A549 (cell line): ENCODE data around the gene CILP2. TPM values are rescaled to one million over a fixed set of nuclear protein-coding genes. Genes with fewer than 3 reads are reported as not detected.

Source experiments
- ATAC-seq, 2 experiments: fragments of 200-7000 bp in 1 of 2; fragments of >200 bp in 1 of 2; cut with Nextera tagmentation in 1 of 2; cut with Tn5 transposase in 1 of 2; 3 replicates each; pipeline versions ENCODE4 v1.8.0 to v1.9.1; 2018 to 2020; ENCODE audit warnings: mild to moderate bottlenecking in 1 of 2, moderate library complexity in 1 of 2
- CTCF ChIA-PET: fragments of 300-600 bp; sonication (Branson Sonifier 250); formaldehyde crosslinking; extraction: SDS; loops from one replicate; lab custom pipeline; 2021; ENCODE audit warnings: antibody characterized with exemption, inconsistent platforms; lab: Yijun Ruan, JAX
- POLR2A ChIA-PET: fragments of 350-600 bp; formaldehyde crosslinking; extraction: SDS; loops from one replicate; lab custom pipeline; 2021; ENCODE audit warnings: antibody characterized with exemption, inconsistent platforms; lab: Yijun Ruan, JAX
- DNase-seq, 2 experiments: peaks; one replicate each; pipeline versions ENCODE4 v3.0.0 to v3.0.0-alpha.2; 2011 to 2016; ENCODE audit warnings: low read depth in 1 of 2, low spot score in 1 of 2
- FAIRE-seq: peaks from 2 replicates; lab custom pipeline; 2011; peaks lifted over from hg19 to GRCh38; lab: Jason Lieb, UNC
- H3K27ac ChIP-seq, 2 experiments: fragments of >200 bp; sonication (Bioruptor Twin); formaldehyde crosslinking; 3 replicates each; pipeline ENCODE4 v1.5.1; 2016 to 2017
- H3K4me1 ChIP-seq: fragments of >200 bp; sonication (Bioruptor Twin); formaldehyde crosslinking; 3 replicates; pipeline ENCODE4 v1.6.1; 2016
- H3K4me2 ChIP-seq: fragments of >200 bp; sonication (Bioruptor Twin); formaldehyde crosslinking; 3 replicates; pipeline ENCODE4 v1.6.1; 2016
- H3K4me3 ChIP-seq: fragments of >200 bp; sonication (Bioruptor Twin); formaldehyde crosslinking; 3 replicates; pipeline ENCODE4 v1.5.1; 2016
- H3K9me3 ChIP-seq: fragments of >200 bp; sonication (Bioruptor Twin); formaldehyde crosslinking; 3 replicates; pipeline ENCODE4 v1.6.1; 2016
- CEBPB ChIP-seq, 2 experiments: fragments of >200 bp in 1 of 2; sonication (Bioruptor Twin) in 1 of 2; formaldehyde crosslinking in 1 of 2; IDR thresholded peaks; 2 replicates each; pipeline ENCODE4 v1.6.1; 2012 to 2016
- CHD2 ChIP-seq: fragments of 150-350 bp; IDR thresholded peaks from 2 replicates; pipeline ENCODE4 v1.6.1; 2014; ENCODE audit warnings: low read length; ENCODE audit not compliant: partially characterized antibody
- CHD4 ChIP-seq: fragments of 200-600 bp; sonication (generic); IDR thresholded peaks from 2 replicates; pipeline ENCODE4 v1.6.1; 2016; ENCODE audit warnings: antibody characterized with exemption, mild to moderate bottlenecking, borderline replicate concordance
- E2F6 ChIP-seq: IDR thresholded peaks from 2 replicates; pipeline ENCODE4 v1.6.1; 2012; ENCODE audit warnings: low read depth, borderline replicate concordance
- EHF ChIP-seq: fragments of 250-450 bp; sonication (Bioruptor Pico); IDR thresholded peaks from 2 replicates; pipeline ENCODE4 v1.5.0; 2020; ENCODE audit warnings: mild to moderate bottlenecking
- EP300 ChIP-seq, 2 experiments: fragments of >200 bp; sonication (Bioruptor Twin); formaldehyde crosslinking; IDR thresholded peaks; 2 replicates in 1 of 2; 3 replicates in 1 of 2; pipeline ENCODE4 v1.6.1; 2016 to 2017
- FOXS1 ChIP-seq: fragments of 250-450 bp; sonication (Bioruptor Pico); IDR thresholded peaks from 2 replicates; pipeline ENCODE4 v1.5.0; 2020; ENCODE audit warnings: mild to moderate bottlenecking, moderate library complexity
- GATA3 ChIP-seq: IDR thresholded peaks from 2 replicates; pipeline ENCODE4 v1.6.1; 2012; ENCODE audit warnings: borderline replicate concordance
- HES2 ChIP-seq: fragments of >200 bp; sonication (Bioruptor Twin); formaldehyde crosslinking; IDR thresholded peaks from 2 replicates; pipeline ENCODE4 v1.6.1; 2016
- HOXB5 ChIP-seq: fragments of 250-450 bp; sonication (Bioruptor Pico); IDR thresholded peaks from 2 replicates; pipeline ENCODE4 v1.5.0; 2020; ENCODE audit warnings: mild to moderate bottlenecking, moderate library complexity
- JUNB ChIP-seq: fragments of >200 bp; sonication (Bioruptor Twin); formaldehyde crosslinking; IDR thresholded peaks from 2 replicates; pipeline ENCODE4 v1.6.1; 2016
- KDM1A ChIP-seq: fragments of 200-600 bp; sonication (generic); IDR thresholded peaks from 2 replicates; pipeline ENCODE4 v1.6.1; 2016; ENCODE audit warnings: low read depth, mild to moderate bottlenecking
- KDM5A ChIP-seq: fragments of 200-600 bp; sonication (generic); IDR thresholded peaks from 2 replicates; pipeline ENCODE4 v1.6.1; 2016; ENCODE audit warnings: antibody characterized with exemption, mild to moderate bottlenecking
- MAX ChIP-seq: IDR thresholded peaks from 2 replicates; pipeline ENCODE4 v1.6.1; 2012
- NFE2L2 ChIP-seq: fragments of 150-350 bp; conservative IDR thresholded peaks from 2 replicates; pipeline ENCODE4 v1.6.1; 2014; ENCODE audit warnings: low read length
- NR3C1 ChIP-seq: fragments of >200 bp; sonication (Bioruptor Twin); formaldehyde crosslinking; IDR thresholded peaks from 3 replicates; pipeline ENCODE4 v1.6.1; 2017
- PHF8 ChIP-seq: fragments of 200-600 bp; sonication (generic); IDR thresholded peaks from 2 replicates; pipeline ENCODE4 v1.6.1; 2016; ENCODE audit warnings: low read depth, mild to moderate bottlenecking, antibody characterized with exemption, moderate library complexity, borderline replicate concordance
- REST ChIP-seq: fragments of 200-600 bp; sonication (generic); IDR thresholded peaks from 2 replicates; pipeline ENCODE4 v1.6.1; 2016; ENCODE audit warnings: antibody characterized with exemption, mild to moderate bottlenecking, moderate library complexity
- RFX5 ChIP-seq: fragments of 450-650 bp; IDR thresholded peaks from 2 replicates; pipeline ENCODE4 v1.7.1; 2014; ENCODE audit warnings: antibody characterized with exemption, mild to moderate bottlenecking, moderate library complexity
- RNF2 ChIP-seq: fragments of 200-600 bp; sonication (generic); IDR thresholded peaks from 2 replicates; pipeline ENCODE4 v1.6.1; 2016; ENCODE audit warnings: low read depth, mild to moderate bottlenecking, antibody characterized with exemption, moderate library complexity, borderline replicate concordance
- SMC3 ChIP-seq: fragments of >200 bp; sonication (Bioruptor Twin); formaldehyde crosslinking; IDR thresholded peaks from 3 replicates; pipeline ENCODE4 v1.6.1; 2018; ENCODE audit warnings: inconsistent platforms
- USF2 ChIP-seq: fragments of 450-650 bp; IDR thresholded peaks from 2 replicates; pipeline ENCODE4 v1.6.1; 2014; ENCODE audit warnings: antibody characterized with exemption
- ZC3H11A ChIP-seq: fragments of 450-650 bp; IDR thresholded peaks from 2 replicates; pipeline ENCODE4 v1.6.1; 2014; ENCODE audit warnings: antibody characterized with exemption, mild to moderate bottlenecking
- ZSCAN20 ChIP-seq: fragments of 250-450 bp; sonication (Bioruptor Pico); IDR thresholded peaks from 2 replicates; pipeline ENCODE4 v1.8.0; 2022; ENCODE audit warnings: mild to moderate bottlenecking, moderate library complexity
- WGBS: methylation state at CpG from one replicate; pipeline ENCODE4 v1.1.6; 2017; ENCODE audit errors: missing lambda C conversion rate; 5-methylcytosine and 5-hydroxymethylcytosine counted together
- polyA plus RNA-seq, 4 experiments: library from polyadenylated mRNA; depleted of rRNA in 3 of 4; stranded (reverse); fragments of >200 nt; fragmentation: RNase III in 1 of 4; extraction: RNeasy Plus Mini Kit Qiagen cat#74134 plus additional on column Dnase treatment in 1 of 4; gene quantifications; 2 replicates in 3 of 4; 3 replicates in 1 of 4; pipeline ENCODE4 v1.2.3, GENCODE V29; 2011 to 2017

CILP2 gene
- polyA plus RNA-seq, 2 of the 4 experiments (the other 2 are of a cell fraction), result 0.17 TPM

GRCh38 chr19:19498255-19498991 lies 39.6 kb upstream of the CILP2 start:
- ChIA-PET POLR2A (no interaction called here), CTCF (no interaction called here)
- no peak for TF ChIP-seq FOXS1
- no peak for TF ChIP-seq USF2
- no peak for TF ChIP-seq SMC3
- no peak for TF ChIP-seq ZC3H11A
- TF ChIP-seq PHF8, result no peak
- no peak for TF ChIP-seq HES2
- no peak for TF ChIP-seq EHF (CRISPR knock-in tag)
- no peak for TF ChIP-seq HOXB5 (CRISPR knock-in tag)
- TF ChIP-seq RFX5, result no peak
- DNase-seq (no peak), FAIRE-seq (no peak), ATAC-seq (no peak)
- no peak overlapping the region for H3K4me2 ChIP-seq
- no peaks in the 10 kb centered on the region for H3K4me1 ChIP-seq
- no peak overlapping the region for H3K4me3 ChIP-seq
- H3K9me3 ChIP-seq, result no peaks in the 10 kb centered on the region
- no peak overlapping the region for H3K27ac ChIP-seq
- WGBS, result 94% methylated on average over 6 of the region's 33 CpGs

- no peaks in the 10 kb centered on the region for H3K9me3 ChIP-seq
- WGBS, result 78% methylated on average over 7 of the region's 18 CpGs
- DNase-seq, result no peak
- TF ChIP-seq CHD2 (no peak), REST (no peak), JUNB (no peak), E2F6 (no peak), KDM1A (no peak), EP300 (IDR thresholded peaks at IDR 0.05) (no peak), MAX (no peak), SMC3 (no peak), CHD4 (no peak), KDM5A (no peak), CEBPB (IDR thresholded peaks at IDR 0.05) (no peak), ZSCAN20 (no peak), GATA3 (no peak), RNF2 (no peak), NFE2L2 (no peak), HES2 (no peak), NR3C1 (no peak)
- ATAC-seq, result peak in 1 of 2 experiments; percentile 15; a peak in 1 of 6 replicates
- FAIRE-seq, result no peak
- H3K4me3 ChIP-seq, result no peak overlapping the region
- H3K4me2 ChIP-seq, result no peak overlapping the region
- CTCF ChIA-PET, result interaction anchor here (1.4 kb wide), 1 partner anchor 9 kb away, joined by 5 read pairs; no protein-coding TSS in a partner anchor
- no peak overlapping the region for H3K27ac ChIP-seq
- no peaks in the 10 kb centered on the region for H3K4me1 ChIP-seq
- POLR2A ChIA-PET, result no interaction called here
Observed at GRCh38 chr19:19499272-19499995, 38.6 kb upstream of the CILP2 start.
